Measurements from ENCODE around the gene PRKCB.

- no peak for TF ChIP-seq CTCF (IDR thresholded peaks at IDR 0.05)
- no peak for TF ChIP-seq POLR2A (IDR thresholded peaks at IDR 0.05)
These were observed 344.7 kb downstream of the PRKCB start for GRCh38 chr16:24180451-24180850.
